HCT116 (cell line): ENCODE results near the gene ITGBL1. TPM values are rescaled to one million over a fixed set of nuclear protein-coding genes. Genes with fewer than 3 reads are reported as not detected.

Experiments used
- ATAC-seq: fragments of 200-7000 bp; cut with Tn5 transposase; 2 replicates; pipeline ENCODE4 v1.9.1; 2020; ENCODE audit warnings: mild to moderate bottlenecking, moderate library complexity
- BruUV-seq: library from RNA; stranded (reverse); fragments of 400-500 nt; replicated peaks from 2 replicates; lab custom pipeline; 2021; lab: Mats Ljungman, UMichigan
- CTCF ChIA-PET: fragments of 300-600 bp; sonication (Branson Sonifier 250); formaldehyde crosslinking; loops from one replicate; lab custom pipeline; 2021; ENCODE audit warnings: antibody characterized with exemption; lab: Charles Lee
- POLR2A ChIA-PET: fragments of 300-600, 350-600 bp; sonication (Branson Sonifier 250); formaldehyde crosslinking; loops from one replicate; lab custom pipeline; 2021; ENCODE audit warnings: antibody characterized with exemption; lab: Charles Lee
- RAD21 ChIA-PET, 2 experiments: fragments of 300-600 bp; sonication (Branson Sonifier 250); formaldehyde crosslinking; loops; one replicate each; lab custom pipeline; 2023; ENCODE audit warnings: low total read pairs in 2 of 2; ENCODE audit not compliant: uncharacterized antibody in 2 of 2, unreplicated experiment in 2 of 2, low non-redundant PET in 1 of 2; lab: Charles Lee
- DNase-seq: peaks from one replicate; pipeline ENCODE4 v3.0.0-alpha.2; 2010; ENCODE audit warnings: low read depth, low spot score
- H2AFZ ChIP-seq: fragments of 200-600 bp; shearing (Covaris generic), sonication (generic); 2 replicates; pipeline ENCODE4 v1.6.1; 2017; ENCODE audit warnings: low read depth, mixed run types, mixed read lengths, antibody characterized with exemption, low read length; ENCODE audit not compliant: poor library complexity, severe bottlenecking
- H3K27ac ChIP-seq: 2 replicates; pipeline ENCODE4 v1.5.1; 2012; ENCODE audit warnings: low read depth, low read length
- H3K27me3 ChIP-seq: fragments of 200-600 bp; sonication (generic); 2 replicates; pipeline ENCODE4 v1.6.1; 2016; ENCODE audit warnings: mixed run types, low read length, mixed read lengths; ENCODE audit not compliant: insufficient read depth
- H3K36me3 ChIP-seq, 2 experiments: fragments of 200-500 bp in 1 of 2; fragments of 200-600 bp in 1 of 2; sonication (Bioruptor generic) in 1 of 2; sonication (generic) in 1 of 2; 2 replicates each; pipeline versions ENCODE4 v1.5.1 to v1.6.1; 2014 to 2016; ENCODE audit warnings: low read length in 2 of 2, inconsistent platforms in 1 of 2, mixed read lengths in 1 of 2, mixed run types in 1 of 2; ENCODE audit not compliant: insufficient read depth in 2 of 2, control insufficient read depth in 1 of 2
- H3K4me1 ChIP-seq, 2 experiments: fragments of 200-600 bp in 1 of 2; sonication (generic) in 1 of 2; 2 replicates each; pipeline versions ENCODE4 v1.5.1 to v1.6.1; 2012 to 2017; ENCODE audit warnings: low read length in 2 of 2, inconsistent platforms in 1 of 2, mild to moderate bottlenecking in 1 of 2, mixed read lengths in 1 of 2, mixed run types in 1 of 2, moderate library complexity in 1 of 2; ENCODE audit not compliant: insufficient read depth in 2 of 2, control insufficient read depth in 1 of 2
- H3K4me2 ChIP-seq: fragments of 200-600 bp; sonication (generic); 2 replicates; pipeline ENCODE4 v1.6.1; 2017; ENCODE audit warnings: mixed run types, low read length, mixed read lengths
- H3K4me3 ChIP-seq, 2 experiments: fragments of 200-600 bp in 1 of 2; sonication (generic) in 1 of 2; replicated peaks in 1 of 2; 2 replicates each; pipeline ENCODE4 v1.5.1; 2011 to 2016; ENCODE audit warnings: low read length in 2 of 2, control low read depth in 1 of 2, low read depth in 1 of 2, mild to moderate bottlenecking in 1 of 2, mixed read lengths in 1 of 2, mixed run types in 1 of 2
- H3K79me2 ChIP-seq: fragments of 200-600 bp; sonication (generic); 2 replicates; pipeline ENCODE4 v1.6.1; 2017; ENCODE audit warnings: mild to moderate bottlenecking, mixed run types, low read length, moderate library complexity, mixed read lengths; ENCODE audit not compliant: insufficient read depth
- H3K9ac ChIP-seq: fragments of 200-600 bp; sonication (generic); 2 replicates; pipeline ENCODE4 v1.6.1; 2016; ENCODE audit warnings: low read length, mixed read lengths
- H3K9me2 ChIP-seq: fragments of 200-600 bp; sonication (generic), shearing (Covaris generic); 2 replicates; pipeline ENCODE4 v1.6.1; 2017; ENCODE audit warnings: mixed run types, mild to moderate bottlenecking, moderate library complexity; ENCODE audit not compliant: insufficient read depth
- H3K9me3 ChIP-seq, 2 experiments: fragments of 200-500 bp in 1 of 2; fragments of 200-600 bp in 1 of 2; sonication (Bioruptor generic) in 1 of 2; sonication (generic) in 1 of 2; 2 replicates each; pipeline ENCODE4 v1.6.1; 2014 to 2017; ENCODE audit warnings: low read length in 2 of 2, mixed read lengths in 2 of 2, inconsistent platforms in 1 of 2, low read depth in 1 of 2, mild to moderate bottlenecking in 1 of 2, mixed run types in 1 of 2, moderate library complexity in 1 of 2; ENCODE audit not compliant: control insufficient read depth in 1 of 2, insufficient read depth in 1 of 2
- H4K20me1 ChIP-seq: fragments of 200-600 bp; sonication (generic), shearing (Covaris generic); 2 replicates; pipeline ENCODE4 v1.6.1; 2017; ENCODE audit warnings: mixed run types, mild to moderate bottlenecking, moderate library complexity; ENCODE audit not compliant: insufficient read depth
- ATF3 ChIP-seq: IDR thresholded peaks from 2 replicates; pipeline ENCODE4 v1.6.1; 2012
- CEBPB ChIP-seq: IDR thresholded peaks from 2 replicates; pipeline ENCODE4 v1.6.1; 2012; ENCODE audit warnings: low read depth
- EGR1 ChIP-seq: IDR thresholded peaks from 2 replicates; pipeline ENCODE4 v1.6.1; 2012; ENCODE audit warnings: low read depth
- EZH2 ChIP-seq: fragments of 200-600 bp; sonication (generic); IDR thresholded peaks from 2 replicates; pipeline ENCODE4 v1.6.1; 2017; ENCODE audit warnings: antibody characterized with exemption, mixed run types
- MAX ChIP-seq: IDR thresholded peaks from 2 replicates; pipeline ENCODE4 v1.6.1; 2012
- RAD21 ChIP-seq: IDR thresholded peaks from 2 replicates; pipeline ENCODE4 v1.6.1; 2012; ENCODE audit warnings: low read depth, mild to moderate bottlenecking
- SIN3A ChIP-seq: IDR thresholded peaks from 2 replicates; pipeline ENCODE4 v1.6.1; 2012; ENCODE audit warnings: low read depth
- SP1 ChIP-seq: IDR thresholded peaks from 2 replicates; pipeline ENCODE4 v1.6.1; 2012; ENCODE audit warnings: low read depth
- TCF7L2 ChIP-seq: IDR thresholded peaks from 2 replicates; pipeline ENCODE4 v1.7.0; 2011; ENCODE audit warnings: borderline replicate concordance, inconsistent platforms; ENCODE audit not compliant: insufficient read depth, insufficient read length; ENCODE audit errors: extremely low read depth
- ZBTB33 ChIP-seq: IDR thresholded peaks from 2 replicates; pipeline ENCODE4 v1.6.1; 2011; ENCODE audit warnings: mild to moderate bottlenecking, low read length, moderate library complexity; ENCODE audit not compliant: insufficient replicate concordance; ENCODE audit errors: extremely low read depth
- ZFX ChIP-seq: fragments of 450-650 bp; IDR thresholded peaks from 2 replicates; pipeline ENCODE4 v1.6.1; 2017
- intact Hi-C: fragments of 100-400 bp; cut with micrococcal nuclease; formaldehyde crosslinking; loops from 2 replicates; pipeline ENCODE4 v1.10.0; 2022
- total RNA-seq: library from RNA; stranded (reverse); gene quantifications from one replicate; pipeline ENCODE4 v1.2.1, GENCODE V29; 2021; ENCODE audit not compliant: unreplicated experiment

ITGBL1 gene
- total RNA-seq, 1 experiment from 2014 or later = 0.66 TPM

GRCh38 chr13:101681834-101682233 is 229.4 kb downstream of the ITGBL1 start (continued):
- TF ChIP-seq ZBTB33 = no peak
- TF ChIP-seq EZH2 = no peak
- TF ChIP-seq SP1 = no peak
- no peak for TF ChIP-seq SIN3A
- TF ChIP-seq EGR1 = no peak
- TF ChIP-seq ZFX = no peak
- no peak for TF ChIP-seq CEBPB

GRCh38 chr13:101686003-101686402 is 233.5 kb downstream of the ITGBL1 start:
- no peaks in the 10 kb centered on the region for H3K4me1 ChIP-seq
- ATAC-seq = no peak
- ChIA-PET POLR2A (no interaction called here), CTCF (no interaction called here), RAD21 (no interaction called here)
- no TSS peak for BruUV-seq
- H3K36me3 ChIP-seq = no peaks in the 10 kb centered on the region
- no peaks in the 10 kb centered on the region for H4K20me1 ChIP-seq
- no peak overlapping the region for H3K4me2 ChIP-seq
- DNase-seq = no peak
- H3K9ac ChIP-seq = no peak overlapping the region
- intact Hi-C loops = no loop called here
- H3K9me2 ChIP-seq = no peaks in the 10 kb centered on the region
- H3K27ac ChIP-seq = no peak overlapping the region
- peaks cover 0 to 2% of the 10 kb centered on the region in 2 experiments; a peak in 2 of 4 replicates for H3K9me3 ChIP-seq
- H2AFZ ChIP-seq = no peak overlapping the region
- TF ChIP-seq RAD21 (no peak), MAX (no peak), ZBTB33 (no peak), SIN3A (no peak), ATF3 (no peak), TCF7L2 (no peak)
- no peaks in the 10 kb centered on the region for H3K27me3 ChIP-seq
- no peaks in the 10 kb centered on the region for H3K79me2 ChIP-seq
- no peak overlapping the region for H3K4me3 ChIP-seq
